ENCODE results near the gene PDP2. TPM values are rescaled to one million over a fixed set of nuclear protein-coding genes. Genes with fewer than 3 reads are reported as not detected.

PDP2 gene
- total RNA-seq, 4 donors from 2014 or later = 3.7 to 11.7 (median 5.8) TPM

- Histone ChIP-seq H3K9me3 (no peaks in the 10 kb centered on the region), H3K27me3 (no peaks in the 10 kb centered on the region), H3K4me1 (peaks cover 29 to 76% (median 45%) of the 10 kb centered on the region in 3 donors), H3K27ac (peak overlapping the region; percentile 65 to 93 (median 92)), H3K4me3 (no peak overlapping the region), H3K36me3 (no peaks in the 10 kb centered on the region)
- TF ChIP-seq POLR2A (IDR thresholded peaks at IDR 0.05) (no peak), POLR2AphosphoS5 (IDR thresholded peaks at IDR 0.05) (peak; percentile 69)
- peak; percentile 63 for ATAC-seq
- 11 to 46% methylated on average over 2 to 3 of the region's 3 CpGs for WGBS, 2 donors (ENCODE audit: low coverage in 1 of 2)
Measured at GRCh38 chr16:66898207-66898606, 17.9 kb downstream of the PDP2 start.

GRCh38 chr16:66898933-66899309, 18.6 kb downstream of the PDP2 start:
- H3K4me1 ChIP-seq = peaks cover 33 to 83% (median 50%) of the 10 kb centered on the region in 3 donors
- no peaks in the 10 kb centered on the region for H3K36me3 ChIP-seq
- no peak overlapping the region for H3K4me3 ChIP-seq
- H3K9me3 ChIP-seq = no peaks in the 10 kb centered on the region
- ATAC-seq = no peak
- 70 to 86% methylated on average over 2 of the region's 2 CpGs for WGBS, 2 donors (ENCODE audit: low coverage in 1 of 2)
- H3K27ac ChIP-seq = peak overlapping the region; percentile 65 to 93 (median 92)
- H3K27me3 ChIP-seq = no peaks in the 10 kb centered on the region
- TF ChIP-seq POLR2A (IDR thresholded peaks at IDR 0.05) (no peak), CTCF (IDR thresholded peaks at IDR 0.05) (no peak), EP300 (IDR thresholded peaks at IDR 0.05) (no peak), POLR2AphosphoS5 (IDR thresholded peaks at IDR 0.05) (no peak)

- ATAC-seq = peak; percentile 64
- no peak overlapping the region for H3K4me3 ChIP-seq
- H3K9me3 ChIP-seq = no peaks in the 10 kb centered on the region
- peak overlapping the region; percentile 65 to 93 (median 92) for H3K27ac ChIP-seq
- no peaks in the 10 kb centered on the region for H3K36me3 ChIP-seq
- H3K4me1 ChIP-seq = peaks cover 36 to 88% (median 55%) of the 10 kb centered on the region in 3 donors
- 22 to 29% methylated on average over 1 of the region's 6 CpGs for WGBS, 2 donors (ENCODE audit: low coverage in 1 of 2)
- TF ChIP-seq EP300 (IDR thresholded peaks at IDR 0.05) (no peak), POLR2AphosphoS5 (IDR thresholded peaks at IDR 0.05) (peak; percentile 80)
- no peaks in the 10 kb centered on the region for H3K27me3 ChIP-seq
Measured at GRCh38 chr16:66899310-66899944, 19.1 kb downstream of the PDP2 start.

- no peak overlapping the region for H3K4me3 ChIP-seq
- WGBS, 2 donors (ENCODE audit: low coverage in 1 of 2) = 0 to 10% methylated on average over 1 to 7 of the region's 9 CpGs
- peak overlapping the region; percentile 82 to 93 (median 92) for H3K27ac ChIP-seq
- H3K36me3 ChIP-seq = no peaks in the 10 kb centered on the region
- TF ChIP-seq EP300 (IDR thresholded peaks at IDR 0.05) = no peak
- no peak for TF ChIP-seq CTCF (IDR thresholded peaks at IDR 0.05)
- TF ChIP-seq POLR2A (IDR thresholded peaks at IDR 0.05) = no peak
- no peak for TF ChIP-seq POLR2AphosphoS5 (IDR thresholded peaks at IDR 0.05)
- peak; percentile 46 for ATAC-seq
- H3K27me3 ChIP-seq = no peaks in the 10 kb centered on the region
- H3K4me1 ChIP-seq = peaks cover 36 to 91% (median 62%) of the 10 kb centered on the region in 3 donors
- no peaks in the 10 kb centered on the region for H3K9me3 ChIP-seq
Measured at GRCh38 chr16:66899945-66900710, 19.8 kb downstream of the PDP2 start.

GRCh38 chr16:66900721-66901441, 20.6 kb downstream of the PDP2 start:
- Histone ChIP-seq H3K4me1 (peaks cover 36 to 91% (median 67%) of the 10 kb centered on the region in 3 donors), H3K27ac (peak overlapping the region; percentile 82 to 93 (median 92)), H3K9me3 (no peaks in the 10 kb centered on the region), H3K36me3 (no peaks in the 10 kb centered on the region), H3K27me3 (no peaks in the 10 kb centered on the region), H3K4me3 (no peak overlapping the region)
- no peak for TF ChIP-seq EP300 (IDR thresholded peaks at IDR 0.05)
- no peak for TF ChIP-seq POLR2A (IDR thresholded peaks at IDR 0.05)
- TF ChIP-seq CTCF (IDR thresholded peaks at IDR 0.05) = no peak
- TF ChIP-seq POLR2AphosphoS5 (IDR thresholded peaks at IDR 0.05) = peak; percentile 38
- ATAC-seq = peak; percentile 42
- 20% methylated on average over 2 of the region's 7 CpGs; no CpG with 5 or more reads in 1 of the 2 donors for WGBS, 2 donors (ENCODE audit: low coverage in 1 of 2)
